ENCODE data around the gene GPC5.

DNA sequence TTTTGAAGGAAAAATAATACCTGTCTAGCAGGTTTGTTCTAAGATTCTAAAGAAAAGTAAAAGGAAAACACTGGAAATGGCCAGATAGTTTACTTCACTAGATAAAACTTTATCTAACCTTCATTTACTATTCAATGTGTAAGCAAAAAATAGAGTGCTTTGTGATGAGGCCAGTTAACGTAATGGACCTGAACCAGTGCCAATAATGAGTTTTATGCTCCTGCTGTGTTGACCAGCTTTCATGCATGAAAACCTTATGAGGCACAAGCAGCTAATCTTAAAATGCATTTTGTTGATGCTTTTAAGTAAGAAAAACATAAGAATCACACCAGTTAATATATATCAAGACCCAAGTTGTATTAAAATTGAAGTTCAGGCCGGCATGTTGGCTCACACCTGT is 1211.0 kb downstream of the GPC5 start:
- TF ChIP-seq, protein P1, sequence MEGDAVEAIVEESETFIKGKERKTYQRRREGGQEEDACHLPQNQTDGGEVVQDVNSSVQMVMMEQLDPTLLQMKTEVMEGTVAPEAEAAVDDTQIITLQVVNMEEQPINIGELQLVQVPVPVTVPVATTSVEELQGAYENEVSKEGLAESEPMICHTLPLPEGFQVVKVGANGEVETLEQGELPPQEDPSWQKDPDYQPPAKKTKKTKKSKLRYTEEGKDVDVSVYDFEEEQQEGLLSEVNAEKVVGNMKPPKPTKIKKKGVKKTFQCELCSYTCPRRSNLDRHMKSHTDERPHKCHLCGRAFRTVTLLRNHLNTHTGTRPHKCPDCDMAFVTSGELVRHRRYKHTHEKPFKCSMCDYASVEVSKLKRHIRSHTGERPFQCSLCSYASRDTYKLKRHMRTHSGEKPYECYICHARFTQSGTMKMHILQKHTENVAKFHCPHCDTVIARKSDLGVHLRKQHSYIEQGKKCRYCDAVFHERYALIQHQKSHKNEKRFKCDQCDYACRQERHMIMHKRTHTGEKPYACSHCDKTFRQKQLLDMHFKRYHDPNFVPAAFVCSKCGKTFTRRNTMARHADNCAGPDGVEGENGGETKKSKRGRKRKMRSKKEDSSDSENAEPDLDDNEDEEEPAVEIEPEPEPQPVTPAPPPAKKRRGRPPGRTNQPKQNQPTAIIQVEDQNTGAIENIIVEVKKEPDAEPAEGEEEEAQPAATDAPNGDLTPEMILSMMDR (conservative IDR thresholded peaks at IDR 0.05; ENCODE audit: low read depth, low read length): no peak
- TF ChIP-seq EZH2 (IDR thresholded peaks at IDR 0.05; ENCODE audit: borderline replicate concordance, low read depth, low read length, poor library complexity, severe bottlenecking): no peak

Data from A673 (cell line).